HepG2 (cell line): ENCODE measurements around the gene INF2. TPM values are rescaled to one million over a fixed set of nuclear protein-coding genes. Genes with fewer than 3 reads are reported as not detected.

Experiments
- FLYWCH1 ChIP-seq: sonication (generic); formaldehyde crosslinking; IDR thresholded peaks from 2 replicates; pipeline ENCODE4 v1.8.1; 2023; ENCODE audit warnings: mild to moderate bottlenecking, missing genetic modification reagents
- GPN1 ChIP-seq: sonication (generic); formaldehyde crosslinking; IDR thresholded peaks from 2 replicates; pipeline ENCODE4 v1.5.1; 2020; ENCODE audit warnings: missing genetic modification reagents, borderline replicate concordance
- GTF2F1 ChIP-seq: fragments of 150-350 bp; IDR thresholded peaks from 2 replicates; pipeline ENCODE4 v1.6.1; 2014; ENCODE audit warnings: low read length
- HDAC6 ChIP-seq: fragments of 200-600 bp; sonication (generic); IDR thresholded peaks from 2 replicates; pipeline ENCODE4 v1.7.0; 2017; ENCODE audit warnings: mild to moderate bottlenecking, antibody characterized with exemption, low read length, low read depth
- HES4 ChIP-seq: sonication (generic); formaldehyde crosslinking; IDR thresholded peaks from 2 replicates; pipeline ENCODE4 v1.9.0; 2021; ENCODE audit warnings: mild to moderate bottlenecking, missing genetic modification reagents, borderline replicate concordance
- ISX ChIP-seq: sonication (generic); formaldehyde crosslinking; conservative IDR thresholded peaks from 2 replicates; pipeline ENCODE4 v1.5.0; 2020; ENCODE audit warnings: missing genetic modification reagents
- JUN ChIP-seq: sonication (generic); formaldehyde crosslinking; IDR thresholded peaks from 2 replicates; pipeline ENCODE4 v1.4.0; 2020; ENCODE audit warnings: mild to moderate bottlenecking, missing genetic modification reagents
- KDM4B ChIP-seq: sonication (generic); formaldehyde crosslinking; IDR thresholded peaks from 2 replicates; pipeline ENCODE4 v1.4.0; 2020; ENCODE audit warnings: missing genetic modification reagents
- KLF6 ChIP-seq: IDR thresholded peaks from 2 replicates; pipeline ENCODE4 v1.8.0; 2016; ENCODE audit warnings: missing biosample characterization, missing genetic modification reagents
- MED13 ChIP-seq: sonication (generic); formaldehyde crosslinking; IDR thresholded peaks from 2 replicates; pipeline ENCODE4 v1.5.0; 2020; ENCODE audit warnings: missing genetic modification reagents
- NFATC3 ChIP-seq: sonication (generic); formaldehyde crosslinking; IDR thresholded peaks from 2 replicates; pipeline ENCODE4 v1.5.1; 2020; ENCODE audit warnings: mild to moderate bottlenecking, missing genetic modification reagents
- RARG ChIP-seq: sonication (generic); formaldehyde crosslinking; IDR thresholded peaks from 2 replicates; pipeline ENCODE4 v1.4.0; 2020; ENCODE audit warnings: low read depth, mild to moderate bottlenecking, missing genetic modification reagents
- THYN1 ChIP-seq: sonication (generic); formaldehyde crosslinking; IDR thresholded peaks from 2 replicates; pipeline ENCODE4 v1.8.1; 2023; ENCODE audit warnings: low read depth, mild to moderate bottlenecking, moderate library complexity, missing genetic modification reagents, borderline replicate concordance
- U2AF2 ChIP-seq: fragments of 200-400 bp; formaldehyde crosslinking; IDR thresholded peaks from 2 replicates; pipeline ENCODE4 v1.6.1; 2017; ENCODE audit warnings: low read depth, mild to moderate bottlenecking, low read length
- XBP1 ChIP-seq: sonication (generic); formaldehyde crosslinking; IDR thresholded peaks from 2 replicates; pipeline ENCODE4 v1.5.0; 2020; ENCODE audit warnings: missing genetic modification reagents
- ZNF124 ChIP-seq: sonication (generic); formaldehyde crosslinking; IDR thresholded peaks from 2 replicates; pipeline ENCODE4 v1.4.0; 2020; ENCODE audit warnings: missing genetic modification reagents
- ZNF225 ChIP-seq: sonication (generic); formaldehyde crosslinking; IDR thresholded peaks from 2 replicates; pipeline ENCODE4 v1.4.0; 2020; ENCODE audit warnings: mild to moderate bottlenecking, missing genetic modification reagents
- ZNF263 ChIP-seq: sonication (generic); formaldehyde crosslinking; IDR thresholded peaks from 2 replicates; pipeline ENCODE4 v1.4.0; 2020; ENCODE audit warnings: missing genetic modification reagents
- ZNF292 ChIP-seq: sonication (generic); formaldehyde crosslinking; IDR thresholded peaks from 2 replicates; pipeline ENCODE4 v1.8.1; 2022; ENCODE audit warnings: mild to moderate bottlenecking, low read depth, missing genetic modification reagents, borderline replicate concordance
- ZNF350 ChIP-seq: sonication (generic); formaldehyde crosslinking; IDR thresholded peaks from 2 replicates; pipeline ENCODE4 v1.4.0; 2020; ENCODE audit warnings: mild to moderate bottlenecking, low read depth, missing genetic modification reagents, borderline replicate concordance
- ZNF446 ChIP-seq: sonication (generic); formaldehyde crosslinking; IDR thresholded peaks from 2 replicates; pipeline ENCODE4 v1.5.0; 2020; ENCODE audit warnings: mild to moderate bottlenecking, missing genetic modification reagents
- ZNF501 ChIP-seq: sonication (generic); formaldehyde crosslinking; IDR thresholded peaks from 2 replicates; pipeline ENCODE4 v1.5.1; 2020; ENCODE audit warnings: mild to moderate bottlenecking, moderate library complexity, missing genetic modification reagents
- ZNF780A ChIP-seq: sonication (generic); formaldehyde crosslinking; IDR thresholded peaks from 2 replicates; pipeline ENCODE4 v1.8.0; 2022; ENCODE audit warnings: mild to moderate bottlenecking, missing genetic modification reagents, moderate library complexity
- ZSCAN9 ChIP-seq: IDR thresholded peaks from 2 replicates; pipeline ENCODE4 v1.6.1; 2016; ENCODE audit warnings: borderline replicate concordance
- polyA plus RNA-seq, 8 experiments: library from polyadenylated mRNA; depleted of rRNA in 3 of 8; stranded (reverse) in 7 of 8; unstranded in 1 of 8; fragments of >200 nt; fragmentation: Illumina TruSeq in 4 of 8; extraction: Trizol in 4 of 8; gene quantifications; 2 replicates each; pipeline versions ENCODE4 v1.2.1 to v1.2.3, GENCODE V29; 2011 to 2016; ENCODE audit warnings: low read depth in 4 of 8, missing spikeins in 1 of 8, mixed read lengths in 1 of 8; ENCODE audit not compliant: insufficient read depth in 1 of 8
- total RNA-seq, 5 experiments: library from RNA; depleted of rRNA; stranded (reverse); fragments of >200 nt; fragmentation: Illumina TruSeq; extraction: Trizol; gene quantifications; 2 replicates each; pipeline ENCODE4 v1.2.3, GENCODE V29; 2016; ENCODE audit warnings: low read depth in 1 of 5
- TF ChIP-seq, protein P1 (sequence below): sonication (generic); formaldehyde crosslinking; IDR thresholded peaks from 2 replicates; pipeline ENCODE4 v1.4.0; 2020; ENCODE audit warnings: missing genetic modification reagents

INF2 gene
- total and polyA plus RNA-seq, 2 of the 13 experiments (the other 11 are each of a cell fraction or from before 2014, with no cell fraction given): 16.4 to 26.4 TPM

DNA sequence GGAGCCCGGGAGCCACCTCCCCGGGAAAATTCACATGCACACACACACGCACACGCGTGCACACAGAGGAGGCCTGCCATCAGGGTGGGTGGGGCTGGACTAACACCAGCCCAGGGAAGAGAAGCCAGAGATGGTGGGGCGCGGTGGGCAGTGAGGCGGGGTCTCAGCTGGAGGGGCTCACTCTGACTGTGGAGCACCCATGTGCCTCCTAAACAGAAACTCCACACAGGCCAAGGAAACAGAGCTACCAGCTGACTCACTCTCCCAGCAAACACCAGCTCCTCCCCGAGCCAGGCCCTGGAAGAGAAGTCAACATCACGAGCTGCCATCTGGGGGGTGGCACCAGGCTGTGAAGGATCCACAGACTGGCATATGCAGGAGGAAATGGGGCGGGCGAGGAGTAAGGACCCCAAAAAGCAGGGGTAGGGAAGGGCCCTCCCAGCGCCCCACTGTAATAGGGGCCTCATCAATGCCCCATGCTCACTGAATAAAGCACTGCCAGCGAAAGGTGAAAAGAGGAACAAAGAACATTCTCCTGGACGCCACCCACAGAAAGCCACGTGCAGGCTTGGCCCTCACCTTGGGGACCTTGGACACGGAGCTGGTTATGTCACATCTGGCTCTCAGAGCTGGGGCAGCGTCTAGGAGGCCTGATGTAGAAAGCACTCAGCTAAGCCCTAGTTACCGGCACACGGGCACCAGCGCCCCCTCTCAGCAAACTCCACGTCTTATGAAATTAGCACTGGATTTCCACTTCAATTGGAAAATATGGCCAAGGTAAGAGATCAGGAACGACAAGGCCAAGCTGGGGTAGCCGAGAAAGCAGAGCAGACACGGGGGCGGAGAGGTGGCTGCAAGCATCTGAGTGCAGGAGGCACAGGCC, 8.4 kb upstream of the INF2 start (continued):
- no peak; the same call in 1 of the 2 replicates for TF ChIP-seq ZNF501 (CRISPR knock-in tag)
- TF ChIP-seq ZNF780A (CRISPR knock-in tag): no peak
- no peak for TF ChIP-seq XBP1 (CRISPR knock-in tag)
- no peak for TF ChIP-seq HDAC6
- TF ChIP-seq THYN1 (CRISPR knock-in tag): no peak
- TF ChIP-seq HES4 (CRISPR knock-in tag): 0 out of 2 replicates have a peak, but pooled peaks have one; percentile 10
- TF ChIP-seq, protein P1, sequence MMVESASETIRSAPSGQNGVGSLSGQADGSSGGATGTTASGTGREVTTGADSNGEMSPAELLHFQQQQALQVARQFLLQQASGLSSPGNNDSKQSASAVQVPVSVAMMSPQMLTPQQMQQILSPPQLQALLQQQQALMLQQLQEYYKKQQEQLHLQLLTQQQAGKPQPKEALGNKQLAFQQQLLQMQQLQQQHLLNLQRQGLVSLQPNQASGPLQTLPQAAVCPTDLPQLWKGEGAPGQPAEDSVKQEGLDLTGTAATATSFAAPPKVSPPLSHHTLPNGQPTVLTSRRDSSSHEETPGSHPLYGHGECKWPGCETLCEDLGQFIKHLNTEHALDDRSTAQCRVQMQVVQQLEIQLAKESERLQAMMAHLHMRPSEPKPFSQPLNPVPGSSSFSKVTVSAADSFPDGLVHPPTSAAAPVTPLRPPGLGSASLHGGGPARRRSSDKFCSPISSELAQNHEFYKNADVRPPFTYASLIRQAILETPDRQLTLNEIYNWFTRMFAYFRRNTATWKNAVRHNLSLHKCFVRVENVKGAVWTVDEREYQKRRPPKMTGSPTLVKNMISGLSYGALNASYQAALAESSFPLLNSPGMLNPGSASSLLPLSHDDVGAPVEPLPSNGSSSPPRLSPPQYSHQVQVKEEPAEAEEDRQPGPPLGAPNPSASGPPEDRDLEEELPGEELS (CRISPR knock-in tag): no peak
- 0 out of 2 replicates have a peak, but pooled peaks have one; percentile 53 for TF ChIP-seq JUN (CRISPR knock-in tag)
- TF ChIP-seq FLYWCH1: no peak
- no peak for TF ChIP-seq ISX (CRISPR knock-in tag)
- no peak for TF ChIP-seq ZNF124 (CRISPR knock-in tag)
- TF ChIP-seq ZNF225 (CRISPR knock-in tag): no peak
- TF ChIP-seq ZNF292 (CRISPR knock-in tag): peak; percentile 69
- no peak for TF ChIP-seq KLF6 (CRISPR knock-in tag)
- TF ChIP-seq RARG (CRISPR knock-in tag): no peak
- no peak for TF ChIP-seq NFATC3 (CRISPR knock-in tag)
- no peak for TF ChIP-seq GTF2F1
- no peak for TF ChIP-seq GPN1 (CRISPR knock-in tag)
- no peak for TF ChIP-seq ZNF446 (CRISPR knock-in tag)
- TF ChIP-seq ZNF350 (CRISPR knock-in tag): no peak
- TF ChIP-seq ZSCAN9: 0 out of 2 replicates have a peak, but pooled peaks have one; percentile 44
- TF ChIP-seq ZNF263 (CRISPR knock-in tag): peak; percentile 19; the same call in 1 of the 2 replicates
- TF ChIP-seq KDM4B (CRISPR knock-in tag): no peak
- no peak for TF ChIP-seq U2AF2
- TF ChIP-seq MED13: no peak
